NCI-H2227 (cell line): ENCODE measurements around the gene CRLF2.
"Not testable (repeated sequence)": the region's sequence is repeated elsewhere in the genome, so short reads cannot be mapped to it uniquely, and the experiment has no call there.

Experiments used
- DNase-seq: peaks from one replicate; lab custom pipeline; 2025; ENCODE audit not compliant: unreplicated experiment; lab: John Stamatoyannopoulos, UW

The CRLF2 gene, protein sequence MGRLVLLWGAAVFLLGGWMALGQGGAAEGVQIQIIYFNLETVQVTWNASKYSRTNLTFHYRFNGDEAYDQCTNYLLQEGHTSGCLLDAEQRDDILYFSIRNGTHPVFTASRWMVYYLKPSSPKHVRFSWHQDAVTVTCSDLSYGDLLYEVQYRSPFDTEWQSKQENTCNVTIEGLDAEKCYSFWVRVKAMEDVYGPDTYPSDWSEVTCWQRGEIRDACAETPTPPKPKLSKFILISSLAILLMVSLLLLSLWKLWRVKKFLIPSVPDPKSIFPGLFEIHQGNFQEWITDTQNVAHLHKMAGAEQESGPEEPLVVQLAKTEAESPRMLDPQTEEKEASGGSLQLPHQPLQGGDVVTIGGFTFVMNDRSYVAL

GRCh38 chrX:1212532-1212931, at the start of gene CRLF2:
TSS of gene CRLF2 (minus strand) at chrX:1212649. CDS start at chrX:1212634, 15 bp downstream.
- DNase-seq = no peak

DNA sequence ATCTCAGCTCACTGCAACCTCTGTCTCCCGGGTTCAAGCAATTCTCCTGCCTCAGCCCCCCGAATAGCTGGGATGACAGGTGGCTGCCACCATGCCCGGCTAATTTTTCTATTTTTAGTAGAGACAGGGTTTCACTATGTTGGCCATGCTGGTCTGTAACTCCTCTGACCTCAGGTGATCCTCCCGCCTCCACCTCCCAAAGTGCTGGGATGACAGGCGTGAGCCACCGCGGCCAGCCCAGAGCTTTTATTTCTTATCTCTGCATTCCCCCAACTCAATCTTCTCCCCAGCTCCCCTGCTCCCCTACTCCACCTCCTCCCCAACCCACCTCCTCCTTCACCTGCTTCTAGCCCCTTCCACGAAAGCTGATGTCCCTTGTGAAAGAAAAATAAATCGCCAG, 49.3 kb upstream of the CRLF2 start:
- DNase-seq = not testable (repeated sequence)

GRCh38 chrX:1261285-1261684, 48.8 kb upstream of the CRLF2 start:
- no peak for DNase-seq

DNA sequence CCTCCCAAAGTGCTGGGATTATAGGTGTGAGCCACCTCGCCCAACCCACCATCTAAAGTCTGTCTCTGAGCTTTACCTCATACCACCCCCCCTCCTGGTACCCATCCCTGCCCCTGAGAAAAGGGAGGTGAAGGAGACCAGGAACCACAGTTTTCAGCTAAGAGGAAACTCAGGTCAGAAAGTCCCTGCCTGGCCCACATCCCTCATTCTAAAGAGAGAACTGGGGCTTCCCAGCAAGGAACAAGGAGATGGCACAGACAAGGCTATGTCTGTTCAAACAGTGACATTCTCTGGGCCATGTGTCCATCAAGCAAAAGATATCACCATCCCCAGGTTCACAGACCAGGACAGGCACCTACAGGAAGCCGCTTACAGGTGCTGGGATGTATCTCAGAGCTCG, 40.4 kb upstream of the CRLF2 start:
- no peak for DNase-seq

DNA sequence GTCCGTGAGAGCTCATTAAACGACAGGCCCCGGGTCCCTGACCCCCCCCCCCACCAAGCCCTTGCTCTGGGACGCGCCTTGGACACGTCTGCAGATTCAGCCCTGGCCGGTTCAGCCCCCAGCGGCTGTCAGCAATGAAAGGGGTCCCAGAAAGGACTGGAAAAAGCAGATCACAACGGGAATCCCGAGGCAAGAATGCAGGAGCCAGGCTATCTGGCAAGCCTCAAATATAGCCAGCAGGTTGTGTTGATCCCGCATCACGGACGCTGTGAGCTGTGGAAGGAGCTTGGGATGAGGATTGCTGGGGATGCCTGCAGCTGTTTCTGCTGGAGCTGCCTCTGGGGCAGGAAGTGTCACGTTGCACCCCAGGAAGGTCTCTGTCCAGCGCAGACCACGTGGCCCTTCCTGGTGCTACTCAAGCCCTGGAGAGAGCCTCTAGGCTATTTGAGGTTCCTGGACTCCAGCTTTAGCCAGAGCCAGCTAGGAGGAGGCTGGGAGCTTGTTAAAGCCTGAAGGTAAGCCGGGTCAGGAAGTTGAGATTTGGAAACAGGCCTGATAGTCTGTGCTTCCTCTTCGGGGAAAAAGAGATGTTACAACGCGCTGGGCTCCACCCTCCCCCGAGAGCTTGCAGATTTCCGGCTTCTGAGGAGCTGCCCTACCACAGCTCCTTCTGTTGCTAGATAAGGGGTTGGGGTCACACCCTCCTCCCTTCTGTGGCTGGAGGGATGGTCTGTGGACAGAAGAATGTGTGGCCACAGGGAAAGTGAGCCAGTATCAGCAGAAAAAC, 36.8 kb upstream of the CRLF2 start:
- DNase-seq = no peak

DNA sequence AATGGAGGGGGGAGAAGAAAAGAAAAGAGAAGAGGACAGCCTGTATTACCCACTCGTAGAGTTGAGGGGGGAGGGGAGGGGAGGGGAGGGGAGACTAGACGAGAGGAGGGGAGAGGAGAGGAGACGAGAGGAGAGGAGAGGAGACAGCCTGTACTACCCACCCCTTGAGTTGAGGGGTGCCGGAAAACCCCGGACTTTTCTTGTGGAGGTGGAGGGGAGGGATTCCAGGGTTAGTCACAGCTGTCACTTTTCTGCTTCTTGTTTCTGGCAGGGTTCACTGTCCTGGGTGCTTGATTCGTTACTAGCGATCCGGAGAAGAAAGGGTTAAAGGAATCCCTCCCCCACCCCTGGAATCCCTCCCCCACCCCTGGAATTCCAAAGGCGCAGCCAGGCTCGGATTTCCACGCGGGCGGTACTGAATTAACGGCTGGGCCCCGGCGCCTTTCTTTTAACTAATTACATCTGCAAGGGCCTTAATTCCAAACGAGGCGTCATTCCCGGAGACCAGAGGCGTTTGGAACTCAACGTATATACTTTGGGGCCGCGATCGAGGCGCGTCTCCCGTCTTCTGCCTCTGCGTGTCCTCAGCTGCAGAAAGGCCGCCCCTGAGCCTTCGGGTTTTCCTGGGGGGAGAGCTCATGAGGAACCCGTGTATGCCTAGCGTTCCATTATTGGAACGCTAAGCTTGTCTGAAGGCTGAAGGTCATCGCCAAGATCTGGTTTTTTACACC, 36.0 kb upstream of the CRLF2 start:
- no peak for DNase-seq

DNA sequence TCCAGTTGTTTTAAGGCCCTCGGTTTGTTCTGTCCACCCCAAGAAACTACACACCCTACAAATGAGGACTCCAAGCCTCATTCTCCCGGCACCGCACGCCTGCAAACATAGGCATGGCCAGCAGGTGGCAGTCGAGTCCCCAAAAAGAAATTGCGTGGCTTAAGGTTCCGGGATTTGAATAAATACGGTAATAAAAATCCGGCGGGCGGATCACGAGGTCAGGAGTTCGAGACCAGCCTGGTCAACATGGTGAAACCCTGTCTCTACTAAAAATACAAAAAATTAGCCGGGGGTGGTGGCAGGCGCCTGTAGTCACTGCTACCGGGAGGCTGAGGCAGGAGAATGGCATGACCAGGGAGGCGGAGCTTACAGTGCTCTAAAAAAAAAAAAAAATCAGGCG, 34.4 kb upstream of the CRLF2 start:
- peak; percentile 74 for DNase-seq

GRCh38 chrX:1244164-1245076, 32.0 kb upstream of the CRLF2 start:
- DNase-seq = no peak

DNA sequence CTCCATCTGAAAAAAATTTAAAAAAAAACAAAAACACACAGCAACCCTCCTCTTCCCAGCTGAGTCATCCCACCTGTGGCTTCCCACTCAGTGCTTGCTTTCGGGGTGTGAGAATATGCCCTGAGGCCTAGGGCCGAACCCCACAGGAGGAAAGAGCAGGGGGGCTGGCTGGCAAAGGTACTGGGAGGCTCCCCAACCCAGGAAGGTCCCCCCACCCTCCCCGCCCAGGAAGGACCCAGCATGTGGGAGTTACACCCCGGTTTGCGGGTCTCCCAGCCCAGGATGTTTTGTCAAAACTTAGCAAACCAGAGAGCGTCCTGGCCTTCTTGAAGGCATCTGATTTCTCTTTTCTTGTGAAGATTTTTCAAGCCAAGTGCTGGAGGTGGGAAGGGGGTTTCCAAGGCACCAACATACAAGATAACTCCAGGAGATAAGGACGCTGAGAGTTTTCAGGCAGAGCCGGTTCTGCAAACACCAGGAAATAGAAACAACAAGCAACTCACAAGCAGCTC, 30.5 kb upstream of the CRLF2 start:
- no peak for DNase-seq

GRCh38 chrX:1240551-1240950, 28.1 kb upstream of the CRLF2 start:
- not testable (repeated sequence) for DNase-seq

DNA sequence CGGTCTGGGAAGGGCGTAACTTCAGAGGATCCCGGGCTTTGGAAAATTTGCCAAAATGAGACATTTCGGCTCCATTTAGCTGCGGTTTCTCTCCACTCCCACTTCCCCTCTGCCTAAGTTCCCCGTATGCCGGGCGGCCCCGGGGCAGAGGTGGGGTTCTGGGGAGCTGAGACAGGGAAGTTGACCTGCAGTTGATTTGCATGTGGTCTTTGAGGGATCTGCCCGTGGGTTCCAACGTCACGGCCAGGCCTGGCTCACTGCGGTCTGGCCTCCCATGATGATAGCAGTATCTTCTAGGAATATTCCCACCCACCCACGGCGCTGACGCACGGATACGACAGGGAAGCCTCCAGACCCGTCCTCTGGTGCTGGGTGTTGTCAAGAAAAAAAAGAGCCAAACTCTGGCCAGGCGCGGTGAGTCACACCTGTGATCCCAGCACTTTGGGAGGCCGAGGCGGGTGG, 27.3 kb upstream of the CRLF2 start:
- DNase-seq = no peak

DNA sequence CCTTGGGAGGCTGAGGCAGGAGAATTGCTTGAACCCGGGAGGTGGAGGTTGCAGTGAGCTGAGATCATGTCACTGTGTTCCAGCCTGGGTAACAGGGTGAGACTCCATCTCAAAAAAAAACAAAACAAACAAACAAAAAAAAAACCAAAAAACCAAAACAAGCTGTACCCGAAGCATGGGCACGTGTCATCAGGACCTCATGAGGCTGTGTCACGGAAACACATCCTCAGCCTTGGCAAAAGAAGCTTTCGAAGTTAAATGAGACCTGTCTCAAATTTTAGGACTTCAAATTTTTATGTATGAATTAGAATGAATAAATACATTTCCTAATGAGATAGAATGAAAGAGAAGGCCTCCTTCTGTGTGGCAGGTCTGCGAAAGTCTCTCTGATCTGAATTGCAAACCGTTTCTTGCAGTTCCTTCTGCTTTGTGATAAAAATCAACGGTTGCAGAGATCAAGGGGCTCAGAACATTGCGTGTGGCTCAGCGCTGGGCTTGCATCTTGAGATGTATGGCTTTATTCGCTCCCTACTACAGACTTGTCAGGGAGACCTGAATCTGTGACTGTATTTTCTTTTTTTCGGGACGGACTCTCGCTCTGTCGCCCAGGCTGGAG, 19.5 kb upstream of the CRLF2 start:
- no peak for DNase-seq

GRCh38 chrX:1228101-1228500, 15.7 kb upstream of the CRLF2 start:
- not testable (repeated sequence) for DNase-seq

GRCh38 chrX:1226249-1226648, 13.8 kb upstream of the CRLF2 start:
- no peak for DNase-seq

GRCh38 chrX:1224954-1225353, 12.5 kb upstream of the CRLF2 start:
- DNase-seq = no peak

- DNase-seq = no peak
These were observed 10.8 kb upstream of the CRLF2 start for GRCh38 chrX:1223242-1223600.

DNA sequence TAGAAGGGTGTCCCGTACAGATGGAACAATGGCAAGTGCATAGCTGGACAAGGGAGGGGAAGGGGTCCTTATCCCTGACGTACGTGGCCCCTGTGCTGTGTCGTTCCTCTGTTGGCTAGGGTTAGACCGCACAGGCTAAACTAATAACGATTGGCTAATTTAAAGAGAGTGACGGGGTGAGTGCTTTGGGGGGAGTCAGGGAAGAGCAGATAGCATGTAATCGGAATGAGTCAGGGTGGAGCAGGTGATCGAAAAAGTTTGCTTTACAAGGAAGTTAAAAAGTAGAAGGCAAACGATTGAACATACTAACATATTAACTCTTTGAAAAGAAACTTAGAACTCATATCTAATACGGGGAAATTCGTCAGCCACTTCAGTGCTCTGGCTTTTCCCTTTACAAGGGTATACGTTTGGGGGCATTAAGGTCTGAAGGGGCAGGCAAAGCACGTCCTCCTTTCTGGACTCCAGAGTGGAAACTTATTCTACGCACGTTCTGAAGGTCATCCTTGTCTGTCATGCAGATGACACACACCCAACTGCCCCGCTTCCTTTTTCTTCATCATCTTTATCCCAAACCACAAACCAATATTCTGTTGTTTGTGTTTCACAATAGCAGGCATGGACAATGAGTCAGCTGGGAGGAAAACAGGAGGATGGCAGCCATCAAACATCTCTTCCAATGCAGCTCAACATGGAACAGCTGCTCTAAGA, 10.2 kb upstream of the CRLF2 start:
- no peak for DNase-seq

GRCh38 chrX:1221296-1221845, 8.9 kb upstream of the CRLF2 start:
- no peak for DNase-seq

DNA sequence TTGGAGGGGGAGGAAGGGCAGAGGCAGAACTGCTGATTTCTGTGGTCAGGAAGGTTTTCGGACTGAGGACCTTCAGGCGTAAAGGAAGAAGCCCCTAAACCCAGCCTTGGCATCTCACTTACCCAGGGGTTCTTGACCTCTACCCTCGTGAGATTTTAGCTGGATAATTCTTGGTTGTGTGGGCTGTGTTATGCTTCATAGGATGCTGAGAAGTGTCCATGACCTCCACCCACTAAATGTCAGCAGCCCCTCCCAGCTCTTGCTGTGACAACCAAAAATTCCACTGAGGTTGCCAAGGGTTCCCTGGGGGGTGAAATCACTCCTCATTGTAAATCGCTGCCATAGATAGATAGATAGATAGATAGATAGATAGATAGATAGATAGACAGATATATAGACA, 5.8 kb upstream of the CRLF2 start:
- no peak for DNase-seq
